H1 (cell line): ENCODE measurements around the gene FOLR3. TPM values are rescaled to one million over a fixed set of nuclear protein-coding genes. Genes with fewer than 3 reads are reported as not detected.

Experiments
- CTCF ChIA-PET: fragments of 300-600 bp; sonication (Branson Sonifier 250); formaldehyde crosslinking; loops from one replicate; lab custom pipeline; 2021; ENCODE audit not compliant: partially characterized antibody; lab: Charles Lee
- POLR2A ChIA-PET: fragments of 300-600 bp; sonication (Branson Sonifier 250); formaldehyde crosslinking; loops from one replicate; lab custom pipeline; 2021; ENCODE audit warnings: inconsistent platforms; ENCODE audit not compliant: partially characterized antibody; lab: Charles Lee
- DNase-seq, 2 experiments: peaks; one replicate each; pipeline versions ENCODE4 v3.0.0 to v3.0.0-alpha.2; 2010 to 2022; ENCODE audit warnings: low spot score in 2 of 2, low read depth in 1 of 2, mixed read lengths in 1 of 2
- FAIRE-seq: peaks from 2 replicates; lab custom pipeline; 2011; peaks lifted over from hg19 to GRCh38; lab: Jason Lieb, UNC
- H2AFZ ChIP-seq: 2 replicates; pipeline ENCODE4 v1.8.1; 2012; ENCODE audit warnings: low read length, inconsistent platforms
- H2AK5ac ChIP-seq: 2 replicates; pipeline ENCODE4 v1.6.1; 2013; ENCODE audit warnings: low read depth, low read length
- H2BK120ac ChIP-seq: replicated peaks from 2 replicates; pipeline ENCODE3; 2013; ENCODE audit warnings: low read depth, low read length, inconsistent platforms
- H2BK12ac ChIP-seq: 2 replicates; pipeline ENCODE4 v1.6.1; 2013; ENCODE audit warnings: low read depth, low read length
- H2BK15ac ChIP-seq: 2 replicates; pipeline ENCODE4 v1.6.1; 2013; ENCODE audit warnings: low read length
- H2BK20ac ChIP-seq: 2 replicates; pipeline ENCODE4 v1.6.1; 2013; ENCODE audit warnings: low read length
- H2BK5ac ChIP-seq: 2 replicates; pipeline ENCODE4 v1.6.1; 2013; ENCODE audit warnings: low read depth, low read length
- H3K14ac ChIP-seq: 2 replicates; pipeline ENCODE4 v1.6.1; 2013; ENCODE audit warnings: inconsistent platforms; ENCODE audit not compliant: insufficient read length
- H3K18ac ChIP-seq: 2 replicates; pipeline ENCODE4 v1.6.1; 2013; ENCODE audit warnings: low read length; ENCODE audit errors: extremely low read depth
- H3K23ac ChIP-seq: 2 replicates; pipeline ENCODE4 v1.6.1; 2013; ENCODE audit warnings: inconsistent platforms; ENCODE audit not compliant: insufficient read length
- H3K23me2 ChIP-seq: 2 replicates; pipeline ENCODE4 v1.6.1; 2013; ENCODE audit warnings: low read depth, low read length
- H3K27ac ChIP-seq: 2 replicates; pipeline ENCODE4 v1.6.1; 2011; ENCODE audit warnings: low read depth, low read length, inconsistent platforms
- H3K27me3 ChIP-seq, 4 experiments: replicated peaks in 1 of 4; 1 replicate in 1 of 4; 2 replicates in 3 of 4; pipeline versions ENCODE4 v1.6.1 to v1.8.1; 2011 to 2013; ENCODE audit warnings: low read length in 3 of 4, mild to moderate bottlenecking in 3 of 4, inconsistent platforms in 2 of 4, mixed read lengths in 2 of 4, moderate library complexity in 1 of 4; ENCODE audit not compliant: control insufficient read depth in 3 of 4, insufficient read depth in 3 of 4; ENCODE audit errors: extremely low read depth in 1 of 4
- H3K36me3 ChIP-seq, 4 experiments: 2 replicates each; pipeline versions ENCODE4 v1.6.1 to v1.8.1; 2011 to 2013; ENCODE audit warnings: mild to moderate bottlenecking in 4 of 4, low read length in 3 of 4, moderate library complexity in 2 of 4, control low read depth in 1 of 4, inconsistent platforms in 1 of 4; ENCODE audit not compliant: insufficient read depth in 4 of 4, control insufficient read depth in 2 of 4
- H3K4ac ChIP-seq: replicated peaks from 2 replicates; pipeline ENCODE3; 2013; ENCODE audit warnings: low read length, low read depth, mixed read lengths, inconsistent platforms; ENCODE audit not compliant: insufficient read length
- H3K4me1 ChIP-seq, 4 experiments: replicated peaks in 1 of 4; 1 replicate in 1 of 4; 2 replicates in 3 of 4; pipeline versions ENCODE4 v1.6.1 to v1.8.1; 2011 to 2013; ENCODE audit warnings: low read length in 3 of 4, inconsistent platforms in 2 of 4, mixed read lengths in 1 of 4; ENCODE audit not compliant: insufficient read depth in 4 of 4, control insufficient read depth in 3 of 4
- H3K4me2 ChIP-seq, 2 experiments: 2 replicates each; pipeline versions ENCODE4 v1.6.1 to v1.8.1; 2011 to 2013; ENCODE audit warnings: low read depth in 2 of 2, low read length in 2 of 2, control low read depth in 1 of 2, inconsistent platforms in 1 of 2, mild to moderate bottlenecking in 1 of 2; ENCODE audit not compliant: insufficient read depth in 1 of 2
- H3K4me3 ChIP-seq, 4 experiments: fragments of 200-600, 300-600 bp in 1 of 4; sonication (generic), shearing (Covaris generic), sonication (Bioruptor Twin) in 1 of 4; 2 replicates each; pipeline versions ENCODE4 v1.5.1 to v1.8.1; 2011 to 2016; ENCODE audit warnings: low read length in 4 of 4, low read depth in 3 of 4, control low read depth in 2 of 4, inconsistent platforms in 2 of 4, mild to moderate bottlenecking in 2 of 4, mixed read lengths in 1 of 4, moderate library complexity in 1 of 4; ENCODE audit not compliant: insufficient read depth in 2 of 4; ENCODE audit errors: extremely low read depth in 1 of 4
- H3K56ac ChIP-seq: replicated peaks from 2 replicates; pipeline ENCODE3; 2013; ENCODE audit warnings: low read depth, mild to moderate bottlenecking, mixed read lengths, low read length, inconsistent platforms; ENCODE audit not compliant: insufficient read length
- H3K79me1 ChIP-seq: 2 replicates; pipeline ENCODE4 v1.6.1; 2013; ENCODE audit warnings: low read depth, low read length, control low read depth
- H3K79me2 ChIP-seq, 2 experiments: 2 replicates each; pipeline versions ENCODE4 v1.6.1 to v1.8.1; 2012 to 2013; ENCODE audit warnings: low read length in 2 of 2, mild to moderate bottlenecking in 2 of 2, inconsistent platforms in 1 of 2; ENCODE audit not compliant: insufficient read depth in 2 of 2, control insufficient read depth in 1 of 2
- H3K9ac ChIP-seq, 4 experiments: replicated peaks in 1 of 4; 1 replicate in 1 of 4; 2 replicates in 3 of 4; pipeline versions ENCODE4 v1.6.1 to v1.8.1; 2011 to 2013; ENCODE audit warnings: low read depth in 3 of 4, low read length in 3 of 4, control low read depth in 2 of 4, mild to moderate bottlenecking in 2 of 4, moderate library complexity in 2 of 4, inconsistent platforms in 1 of 4; ENCODE audit errors: extremely low read depth in 1 of 4
- H3K9me3 ChIP-seq, 2 experiments: 2 replicates each; pipeline versions ENCODE4 v1.6.1 to v1.8.1; 2012 to 2013; ENCODE audit warnings: mild to moderate bottlenecking in 2 of 2, moderate library complexity in 2 of 2, control low read depth in 1 of 2, inconsistent platforms in 1 of 2, low read depth in 1 of 2, low read length in 1 of 2, mixed read lengths in 1 of 2; ENCODE audit not compliant: insufficient read depth in 2 of 2
- H4K20me1 ChIP-seq, 2 experiments: replicated peaks in 1 of 2; 2 replicates each; pipeline versions ENCODE3 to v1.8.1; 2011 to 2013; ENCODE audit warnings: inconsistent platforms in 2 of 2, low read length in 2 of 2, mild to moderate bottlenecking in 1 of 2; ENCODE audit not compliant: insufficient read depth in 2 of 2, control insufficient read depth in 1 of 2
- H4K5ac ChIP-seq: 2 replicates; pipeline ENCODE4 v1.6.1; 2013; ENCODE audit warnings: low read length, low read depth, mixed read lengths, inconsistent platforms; ENCODE audit not compliant: insufficient read length
- H4K8ac ChIP-seq: 2 replicates; pipeline ENCODE4 v1.8.0; 2013; ENCODE audit warnings: mild to moderate bottlenecking, moderate library complexity, low read length, inconsistent platforms; ENCODE audit not compliant: insufficient read depth; ENCODE audit errors: extremely low read depth
- H4K91ac ChIP-seq: replicated peaks from 2 replicates; pipeline ENCODE3; 2013; ENCODE audit warnings: low read length, mixed read lengths, inconsistent platforms; ENCODE audit not compliant: insufficient read length
- FOSL1 ChIP-seq: IDR thresholded peaks from 2 replicates; pipeline ENCODE4 v1.6.1; 2011; ENCODE audit warnings: mild to moderate bottlenecking, low read depth, low read length, moderate library complexity; ENCODE audit not compliant: insufficient read depth
- WGBS, 2 experiments: shearing (Covaris generic) in 1 of 2; methylation state at CpG; one replicate each; pipeline versions ENCODE4 v1.1.6 to v1.1.7; 2013 to 2015; ENCODE audit warnings: low lambda C conversion rate in 2 of 2, mixed read lengths in 2 of 2, inconsistent platforms in 1 of 2, low coverage in 1 of 2, missing lambda C conversion rate in 1 of 2; ENCODE audit not compliant: insufficient replicate concordance in 2 of 2, insufficient coverage in 1 of 2, insufficient read length in 1 of 2; ENCODE audit errors: extremely low coverage in 1 of 2, missing lambda C conversion rate in 1 of 2; 5-methylcytosine and 5-hydroxymethylcytosine counted together
- polyA plus RNA-seq, 7 experiments: library from polyadenylated mRNA; depleted of rRNA in 3 of 7; stranded (reverse) in 5 of 7; unstranded in 2 of 7; fragments of >200 nt in 5 of 7; fragments of 200-250 nt in 2 of 7; gene quantifications; 1 replicate in 5 of 7; 2 replicates in 1 of 7; 4 replicates in 1 of 7; pipeline versions ENCODE4 v1.2.1 to v1.2.3, GENCODE V29; 2011 to 2013; ENCODE audit warnings: missing spikeins in 2 of 7, mixed read lengths in 2 of 7
- total RNA-seq: library from RNA; stranded (reverse); fragmentation: NEBNext Ultra II Directional; extraction: Animal tissue kit (Norgen Biotek cat#: 25700); gene quantifications from 2 replicates; pipeline ENCODE4 v1.2.1, GENCODE V29; 2021

The FOLR3 gene
- total and polyA plus RNA-seq, 2 of the 8 experiments (the other 6 are each of a cell fraction or from before 2014, with no cell fraction given): not detected

DNA sequence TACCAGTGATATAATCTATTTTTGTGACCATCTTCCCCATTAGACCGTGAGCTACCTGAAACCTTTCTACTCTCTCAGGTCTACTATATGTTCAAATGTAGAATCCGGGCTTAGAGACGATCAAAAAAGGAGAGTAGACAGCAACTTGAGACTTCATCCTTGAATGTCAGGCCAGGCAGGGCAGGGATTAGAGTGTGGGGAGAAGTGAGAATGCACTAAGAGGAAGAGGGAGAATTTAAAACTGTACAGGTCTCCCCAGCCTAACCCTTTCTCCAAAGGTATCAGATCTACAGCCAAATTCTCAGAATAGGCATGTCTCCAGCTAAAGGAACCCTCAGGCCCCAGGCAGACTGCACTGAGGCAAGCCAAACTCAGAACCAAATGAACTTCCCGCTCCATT is 33.4 kb upstream of the FOLR3 start:
- POLR2A ChIA-PET: interaction anchor here (0.6 to 14.4 kb wide), 7 partner anchors 8 to 77 kb away, joined by 3 to 144 read pairs (median 4); partner anchors contain the start of genes ANAPC15 and LRRC51
- Histone ChIP-seq H3K79me1 (peaks cover 13% of the 10 kb centered on the region), H3K79me2 (peaks cover 10 to 34% of the 10 kb centered on the region in 2 experiments), H3K27ac (peak overlapping the region; percentile 86), H4K8ac (no peak overlapping the region), H2BK20ac (no peak overlapping the region), H3K4me1 (peaks cover 3 to 14% (median 5%) of the 10 kb centered on the region in 4 experiments; a peak in 6 of 7 replicates), H4K20me1 (peaks cover 2 to 16% of the 10 kb centered on the region in 2 experiments), H3K14ac (no peak overlapping the region), H2AK5ac (peak overlapping the region; percentile 65; the same call in 1 of the 2 replicates), H3K23ac (no peak overlapping the region), H3K36me3 (peaks cover 21 to 26% (median 24%) of the 10 kb centered on the region in 4 experiments), H2BK12ac (no peak overlapping the region), H2BK5ac (peak overlapping the region; percentile 73; the same call in 1 of the 2 replicates), H3K56ac (no peak overlapping the region), H4K5ac (no peak overlapping the region), H2AFZ (no peak overlapping the region), H2BK120ac (no peak overlapping the region), H3K18ac (no peak overlapping the region), H3K23me2 (peaks cover 6% of the 10 kb centered on the region), H3K9ac (peak overlapping the region; percentile 88 to 98 (median 95)), H3K4me2 (peak overlapping the region; percentile 84 to 91), H4K91ac (no peak overlapping the region), H3K27me3 (no peaks in the 10 kb centered on the region), H3K9me3 (no peaks in the 10 kb centered on the region), H3K4me3 (peak overlapping the region; percentile 95 to 98 (median 97)), H3K4ac (no peak overlapping the region), H2BK15ac (no peak overlapping the region)
- no peak for FAIRE-seq
- no peak for TF ChIP-seq FOSL1
- CTCF ChIA-PET: interaction anchor here (1.0 to 14.0 kb wide), 7 partner anchors 9 to 332 kb away, joined by 4 to 423 read pairs (median 6); partner anchors contain the start of gene CLPB
- WGBS, 2 experiments: 77% methylated on average over 4 of the region's 4 CpGs; no CpG with 5 or more reads in 1 of the 2 experiments
- no peak for DNase-seq
